Endothelial cell of umbilical vein (primary cell): ENCODE data around the gene C10orf71. TPM values are rescaled to one million over a fixed set of nuclear protein-coding genes. Genes with fewer than 3 reads are reported as not detected.

Experiments
- BruUV-seq: library from RNA; stranded (reverse); fragments of 400-500 nt; replicated peaks from 2 replicates; lab custom pipeline; 2021; lab: Mats Ljungman, UMichigan
- CTCF ChIA-PET: fragments of 300-600, 350-600 bp; sonication (Branson Sonifier 250); formaldehyde crosslinking; loops from one replicate; lab custom pipeline; 2021; ENCODE audit warnings: antibody characterized with exemption, inconsistent platforms; lab: Charles Lee
- POLR2A ChIA-PET: fragments of 300-600, 350-600 bp; sonication (Branson Sonifier 250); formaldehyde crosslinking; loops from one replicate; lab custom pipeline; 2021; ENCODE audit warnings: antibody characterized with exemption, inconsistent platforms; lab: Charles Lee
- DNase-seq: peaks from one replicate; pipeline ENCODE4 v3.0.0-alpha.2; 2011; ENCODE audit warnings: low read depth, low spot score
- FAIRE-seq: peaks from 2 replicates; lab custom pipeline; 2011; peaks lifted over from hg19 to GRCh38; lab: Jason Lieb, UNC
- H2AFZ ChIP-seq: 2 replicates; pipeline ENCODE4 v1.6.0; 2012; ENCODE audit warnings: low read depth, low read length, control low read depth, inconsistent platforms
- H3K27ac ChIP-seq: 2 replicates; pipeline ENCODE4 v1.5.1; 2011; ENCODE audit warnings: low read depth, mild to moderate bottlenecking, control low read depth, low read length, moderate library complexity; ENCODE audit not compliant: insufficient read depth
- H3K27me3 ChIP-seq, 2 experiments: 2 replicates each; pipeline versions ENCODE4 v1.6.0 to v1.6.1; 2011; ENCODE audit warnings: low read length in 2 of 2, mixed read lengths in 1 of 2; ENCODE audit not compliant: control insufficient read depth in 2 of 2, insufficient read depth in 2 of 2
- H3K36me3 ChIP-seq, 2 experiments: 2 replicates in 1 of 2; 3 replicates in 1 of 2; pipeline ENCODE4 v1.5.1; 2011; ENCODE audit warnings: low read length in 2 of 2, mild to moderate bottlenecking in 1 of 2, moderate library complexity in 1 of 2; ENCODE audit not compliant: control insufficient read depth in 2 of 2, insufficient read depth in 2 of 2; ENCODE audit errors: extremely low read depth in 1 of 2
- H3K4me1 ChIP-seq: 3 replicates; pipeline ENCODE4 v1.5.1; 2011; ENCODE audit warnings: mild to moderate bottlenecking, low read length; ENCODE audit not compliant: control insufficient read depth, insufficient read depth; ENCODE audit errors: extremely low read depth
- H3K4me2 ChIP-seq: 2 replicates; pipeline ENCODE4 v1.6.1; 2011; ENCODE audit warnings: low read length, control low read depth, mixed read lengths; ENCODE audit not compliant: insufficient read depth
- H3K4me3 ChIP-seq, 3 experiments: fragments of 200-600 bp in 1 of 3; sonication (generic), shearing (Covaris generic) in 1 of 3; replicated peaks in 1 of 3; 2 replicates each; pipeline ENCODE4 v1.5.1; 2011 to 2016; ENCODE audit warnings: control low read depth in 3 of 3, low read length in 3 of 3, mild to moderate bottlenecking in 2 of 3, inconsistent platforms in 1 of 3, low read depth in 1 of 3, moderate library complexity in 1 of 3; ENCODE audit not compliant: insufficient read depth in 1 of 3
- H3K79me2 ChIP-seq: 2 replicates; pipeline ENCODE4 v1.6.0; 2012; ENCODE audit warnings: low read length, inconsistent platforms; ENCODE audit not compliant: control insufficient read depth, insufficient read depth
- H3K9ac ChIP-seq: replicated peaks from 2 replicates; pipeline ENCODE3; 2011; ENCODE audit warnings: low read length, control low read depth; ENCODE audit not compliant: insufficient read depth; ENCODE audit errors: extremely low read depth
- H3K9me1 ChIP-seq: replicated peaks from 3 replicates; pipeline ENCODE4 v1.6.0; 2011; ENCODE audit warnings: mild to moderate bottlenecking, low read length; ENCODE audit not compliant: control insufficient read depth, insufficient read depth; ENCODE audit errors: extremely low read depth
- H3K9me3 ChIP-seq: replicated peaks from 2 replicates; pipeline ENCODE4 v1.5.1; 2012; ENCODE audit warnings: low read length, inconsistent platforms; ENCODE audit not compliant: control insufficient read depth, insufficient read depth
- H4K20me1 ChIP-seq: replicated peaks from 2 replicates; pipeline ENCODE3; 2011; ENCODE audit warnings: mild to moderate bottlenecking, low read length; ENCODE audit not compliant: control insufficient read depth, insufficient read depth; ENCODE audit errors: extremely low read depth
- EZH2 ChIP-seq: IDR thresholded peaks from 2 replicates; pipeline ENCODE4 v1.6.1; 2012; ENCODE audit warnings: borderline replicate concordance, low read depth, mild to moderate bottlenecking, moderate library complexity, low read length, inconsistent platforms; ENCODE audit not compliant: severe bottlenecking
- FOS ChIP-seq: IDR thresholded peaks from 2 replicates; pipeline ENCODE4 v1.6.1; 2011; ENCODE audit warnings: mild to moderate bottlenecking, low read length, moderate library complexity, borderline replicate concordance; ENCODE audit not compliant: insufficient read depth
- GATA2 ChIP-seq: IDR thresholded peaks from 2 replicates; pipeline ENCODE4 v1.7.0; 2011; ENCODE audit warnings: low read depth, mild to moderate bottlenecking, moderate library complexity, mixed read lengths, low read length; ENCODE audit not compliant: insufficient read length, insufficient read depth
- JUN ChIP-seq: IDR thresholded peaks from 2 replicates; pipeline ENCODE4 v1.6.1; 2011; ENCODE audit warnings: borderline replicate concordance, low read depth; ENCODE audit not compliant: insufficient read length, insufficient read depth
- MYC ChIP-seq: IDR thresholded peaks from one replicate; pipeline ENCODE4 v1.6.1; 2011; ENCODE audit warnings: mild to moderate bottlenecking, low read depth, low read length
- POLR2A ChIP-seq: IDR thresholded peaks from 2 replicates; pipeline ENCODE4 v1.6.1; 2012; ENCODE audit warnings: low read depth, mild to moderate bottlenecking, control low read depth, low read length
- POLR2AphosphoS5 ChIP-seq: IDR thresholded peaks from 2 replicates; pipeline ENCODE4 v1.6.1; 2012; ENCODE audit warnings: low read depth, mild to moderate bottlenecking, control low read depth, low read length, moderate library complexity; ENCODE audit not compliant: insufficient read depth
- dilution Hi-C: fragments of 300-500 bp; cut with MboI; formaldehyde crosslinking; loops from one replicate; pipeline ENCODE4 v1.15.0; 2019; ENCODE audit warnings: low sequenced_read_pairs; ENCODE audit not compliant: extremely low pct_ligation_motif_present
- intact Hi-C: fragments of 100-400 bp; cut with micrococcal nuclease; formaldehyde crosslinking; loops from one replicate; pipeline ENCODE4 v1.10.0; 2022
- polyA plus RNA-seq, 4 experiments: library from polyadenylated mRNA; depleted of rRNA in 3 of 4; stranded (reverse) in 3 of 4; unstranded in 1 of 4; fragments of >200 nt; gene quantifications; 2 replicates each; pipeline versions ENCODE4 v1.2.1 to v1.2.3, GENCODE V29; 2011 to 2012; ENCODE audit warnings: missing spikeins in 1 of 4
- total RNA-seq: library from RNA; stranded (reverse); gene quantifications from 2 replicates; pipeline ENCODE4 v1.2.3, GENCODE V29; 2021
- TF ChIP-seq, protein P1 (sequence below): IDR thresholded peaks from 2 replicates; pipeline ENCODE4 v1.6.1; 2011; ENCODE audit not compliant: insufficient read depth, insufficient read length
- TF ChIP-seq, protein P2 (sequence below), 2 donors: IDR thresholded peaks; 1 replicate in 1 of 2; 2 replicates in 1 of 2; pipeline ENCODE4 v1.5.1; 2011; ENCODE audit warnings: low read length in 2 of 2, mild to moderate bottlenecking in 2 of 2, moderate library complexity in 2 of 2, control low read depth in 1 of 2, inconsistent platforms in 1 of 2, low read depth in 1 of 2; ENCODE audit not compliant: insufficient read depth in 1 of 2; ENCODE audit errors: extremely low read depth in 1 of 2

The C10orf71 gene
- total and polyA plus RNA-seq, 2 donors (not counting 3 experiments of a cell fraction or from before 2014, with no cell fraction given): not detected

DNA sequence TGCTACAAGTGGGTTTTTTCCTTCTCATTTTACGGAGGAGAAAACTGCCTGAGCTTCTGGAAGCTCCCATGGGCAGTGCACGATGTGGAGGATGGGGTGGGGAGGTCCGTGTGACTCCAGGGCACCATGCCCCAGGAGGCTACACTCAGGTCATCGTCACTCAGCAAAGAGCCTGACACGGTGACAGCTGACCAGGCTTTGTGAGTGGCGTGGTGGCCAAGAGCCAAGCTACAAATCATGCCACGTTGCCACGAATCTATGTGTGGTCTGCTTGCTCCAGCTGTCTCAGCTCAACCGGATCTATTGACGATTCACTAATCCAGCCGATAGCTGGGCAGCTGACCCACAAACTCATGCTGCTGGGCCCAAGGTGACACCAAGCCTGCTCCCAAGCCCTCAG is 27.6 kb upstream of the C10orf71 start:
- ChIA-PET POLR2A (no interaction called here), CTCF (no interaction called here)
- Histone ChIP-seq H3K4me3 (no peak overlapping the region), H4K20me1 (no peaks in the 10 kb centered on the region), H3K27ac (no peak overlapping the region), H3K79me2 (no peaks in the 10 kb centered on the region), H3K4me1 (no peaks in the 10 kb centered on the region), H3K36me3 (no peaks in the 10 kb centered on the region), H3K9me1 (no peaks in the 10 kb centered on the region), H3K4me2 (no peak overlapping the region), H3K27me3 (no peaks in the 10 kb centered on the region), H2AFZ (no peak overlapping the region), H3K9ac (no peak overlapping the region), H3K9me3 (no peaks in the 10 kb centered on the region)
- intact Hi-C loops (no loop called here), dilution Hi-C loops (no loop called here)
- BruUV-seq: no TSS peak
- FAIRE-seq (no peak), DNase-seq (no peak)
- TF ChIP-seq POLR2A: no peak
- TF ChIP-seq FOS: no peak
- no peak for TF ChIP-seq GATA2
- no peak for TF ChIP-seq JUN
- TF ChIP-seq EZH2: no peak
- no peak for TF ChIP-seq POLR2AphosphoS5
- TF ChIP-seq MYC: no peak
- TF ChIP-seq, protein P1, sequence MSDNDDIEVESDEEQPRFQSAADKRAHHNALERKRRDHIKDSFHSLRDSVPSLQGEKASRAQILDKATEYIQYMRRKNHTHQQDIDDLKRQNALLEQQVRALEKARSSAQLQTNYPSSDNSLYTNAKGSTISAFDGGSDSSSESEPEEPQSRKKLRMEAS: no peak
- TF ChIP-seq, protein P2, sequence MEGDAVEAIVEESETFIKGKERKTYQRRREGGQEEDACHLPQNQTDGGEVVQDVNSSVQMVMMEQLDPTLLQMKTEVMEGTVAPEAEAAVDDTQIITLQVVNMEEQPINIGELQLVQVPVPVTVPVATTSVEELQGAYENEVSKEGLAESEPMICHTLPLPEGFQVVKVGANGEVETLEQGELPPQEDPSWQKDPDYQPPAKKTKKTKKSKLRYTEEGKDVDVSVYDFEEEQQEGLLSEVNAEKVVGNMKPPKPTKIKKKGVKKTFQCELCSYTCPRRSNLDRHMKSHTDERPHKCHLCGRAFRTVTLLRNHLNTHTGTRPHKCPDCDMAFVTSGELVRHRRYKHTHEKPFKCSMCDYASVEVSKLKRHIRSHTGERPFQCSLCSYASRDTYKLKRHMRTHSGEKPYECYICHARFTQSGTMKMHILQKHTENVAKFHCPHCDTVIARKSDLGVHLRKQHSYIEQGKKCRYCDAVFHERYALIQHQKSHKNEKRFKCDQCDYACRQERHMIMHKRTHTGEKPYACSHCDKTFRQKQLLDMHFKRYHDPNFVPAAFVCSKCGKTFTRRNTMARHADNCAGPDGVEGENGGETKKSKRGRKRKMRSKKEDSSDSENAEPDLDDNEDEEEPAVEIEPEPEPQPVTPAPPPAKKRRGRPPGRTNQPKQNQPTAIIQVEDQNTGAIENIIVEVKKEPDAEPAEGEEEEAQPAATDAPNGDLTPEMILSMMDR (IDR thresholded peaks at IDR 0.05; ENCODE audit: extremely low read depth in 1 of 2, insufficient read depth in 1 of 2, low read depth in 1 of 2, low read length in 2 of 2): no peak
